K562 (cell line): ENCODE measurements around the gene AGPAT4. TPM values are rescaled to one million over a fixed set of nuclear protein-coding genes. Genes with fewer than 3 reads are reported as not detected.
A peak's percentile ranks its signal among the peaks of the same experiment; 100 is the strongest.

ENCODE experiments used
- CBFA2T3 ChIP-seq: fragments of 450-650 bp; IDR thresholded peaks from 2 replicates; pipeline ENCODE4 v1.6.1; 2017
- CTBP1 ChIP-seq: fragments of 450-650 bp; IDR thresholded peaks from 2 replicates; pipeline ENCODE4 v1.6.1; 2016; ENCODE audit warnings: borderline replicate concordance
- EZH2 ChIP-seq: IDR thresholded peaks from 2 replicates; pipeline ENCODE4 v1.6.1; 2012; ENCODE audit warnings: low read depth, mild to moderate bottlenecking, inconsistent platforms, low read length, borderline replicate concordance
- FOXM1 ChIP-seq, 2 experiments: fragments of 450-650 bp in 1 of 2; sonication (generic) in 1 of 2; formaldehyde crosslinking in 1 of 2; IDR thresholded peaks; 2 replicates each; pipeline versions ENCODE4 v1.6.1 to v1.9.0; 2017 to 2022; ENCODE audit warnings: low read depth in 2 of 2, mild to moderate bottlenecking in 2 of 2, missing genetic modification reagents in 1 of 2, moderate library complexity in 1 of 2
- GATA2 ChIP-seq: sonication (generic); formaldehyde crosslinking; IDR thresholded peaks from 2 replicates; pipeline ENCODE4 v1.4.0; 2020; ENCODE audit warnings: mild to moderate bottlenecking, missing genetic modification reagents
- GTF2A2 ChIP-seq: IDR thresholded peaks from 2 replicates; pipeline ENCODE4 v1.6.1; 2016; ENCODE audit warnings: mild to moderate bottlenecking, missing genetic modification characterization, missing compliant biosample characterization
- HDAC1 ChIP-seq, 2 experiments: fragments of 450-650 bp; IDR thresholded peaks; 2 replicates each; pipeline ENCODE4 v1.6.1; 2016 to 2017; ENCODE audit warnings: inconsistent platforms in 1 of 2, mild to moderate bottlenecking in 1 of 2, moderate library complexity in 1 of 2
- HEY1 ChIP-seq: fragments of 250-450 bp; sonication (Bioruptor Pico); IDR thresholded peaks from 2 replicates; pipeline ENCODE4 v1.5.0; 2020; ENCODE audit warnings: mild to moderate bottlenecking, moderate library complexity, borderline replicate concordance
- HNRNPK ChIP-seq: fragments of 200-400 bp; formaldehyde crosslinking; IDR thresholded peaks from one replicate; pipeline ENCODE4 v1.6.1; 2018; ENCODE audit warnings: mild to moderate bottlenecking, low read depth, low read length; ENCODE audit not compliant: poor library complexity, severe bottlenecking
- KLF16 ChIP-seq: IDR thresholded peaks from 2 replicates; pipeline ENCODE4 v1.6.1; 2016; ENCODE audit warnings: antibody characterized with exemption
- MAFG ChIP-seq: fragments of 450-650 bp; conservative IDR thresholded peaks from 2 replicates; pipeline ENCODE4 v1.6.1; 2016; ENCODE audit warnings: missing genetic modification characterization, missing compliant biosample characterization
- NCOA4 ChIP-seq: fragments of 450-650 bp; IDR thresholded peaks from 2 replicates; pipeline ENCODE4 v1.6.1; 2018; ENCODE audit warnings: mild to moderate bottlenecking; ENCODE audit not compliant: partially characterized antibody
- NFIC ChIP-seq: fragments of 450-650 bp; IDR thresholded peaks from 2 replicates; pipeline ENCODE4 v1.6.1; 2017; ENCODE audit warnings: mild to moderate bottlenecking, inconsistent platforms
- NR2C2 ChIP-seq, 2 experiments: fragments of 200-800 bp in 1 of 2; sonication (Bioruptor generic) in 1 of 2; sonication (generic) in 1 of 2; formaldehyde crosslinking in 1 of 2; IDR thresholded peaks; 2 replicates each; pipeline versions ENCODE4 v1.6.1 to v1.8.0; 2016 to 2022; ENCODE audit warnings: mild to moderate bottlenecking in 1 of 2, missing compliant biosample characterization in 1 of 2, missing genetic modification characterization in 1 of 2, missing genetic modification reagents in 1 of 2
- PPARD ChIP-seq: fragments of 250-450 bp; sonication (Bioruptor Pico); IDR thresholded peaks from 2 replicates; pipeline ENCODE4 v1.8.0; 2022; ENCODE audit warnings: inconsistent platforms, mild to moderate bottlenecking, moderate library complexity
- RCOR1 ChIP-seq, 2 experiments: IDR thresholded peaks; 2 replicates each; pipeline ENCODE4 v1.6.1; 2012; ENCODE audit warnings: low read depth in 2 of 2, low read length in 2 of 2, borderline replicate concordance in 1 of 2, improper control_type of control experiment in 1 of 2
- SMAD4 ChIP-seq: fragments of 250-450 bp; sonication (Bioruptor Pico); conservative IDR thresholded peaks from 2 replicates; pipeline ENCODE4 v1.8.0; 2021; ENCODE audit warnings: inconsistent platforms, mild to moderate bottlenecking, moderate library complexity
- SMARCC2 ChIP-seq: fragments of 450-650 bp; IDR thresholded peaks from 2 replicates; pipeline ENCODE4 v1.6.1; 2017; ENCODE audit warnings: antibody characterized with exemption, moderate library complexity, mild to moderate bottlenecking, low read depth
- TAL1 ChIP-seq: fragments of 450-650 bp; IDR thresholded peaks from 2 replicates; pipeline ENCODE4 v1.6.1; 2016; ENCODE audit warnings: mild to moderate bottlenecking
- TBL1XR1 ChIP-seq, 2 experiments: IDR thresholded peaks; 2 replicates each; pipeline ENCODE4 v1.6.1; 2012; ENCODE audit warnings: improper control_type of control experiment in 2 of 2, low read length in 2 of 2, mild to moderate bottlenecking in 1 of 2
- TEAD4 ChIP-seq, 2 experiments: sonication (generic) in 1 of 2; formaldehyde crosslinking in 1 of 2; IDR thresholded peaks; 2 replicates each; pipeline versions ENCODE4 v1.6.1 to v1.8.0; 2012 to 2022; ENCODE audit warnings: borderline replicate concordance in 1 of 2, inconsistent platforms in 1 of 2, low read length in 1 of 2, mild to moderate bottlenecking in 1 of 2, missing genetic modification reagents in 1 of 2
- TRIM24 ChIP-seq, 2 experiments: fragments of 450-650 bp; IDR thresholded peaks; 2 replicates each; pipeline ENCODE4 v1.6.1; 2016
- ZBTB26 ChIP-seq: fragments of 450-650 bp; formaldehyde crosslinking; IDR thresholded peaks from 2 replicates; pipeline ENCODE4 v1.4.0; 2022; ENCODE audit warnings: missing genetic modification characterization
- ZBTB7A ChIP-seq: IDR thresholded peaks from 2 replicates; pipeline ENCODE4 v1.6.1; 2011; ENCODE audit warnings: low read depth, mild to moderate bottlenecking, low read length, moderate library complexity, borderline replicate concordance; ENCODE audit not compliant: control insufficient read depth
- ZEB2 ChIP-seq: fragments of 450-650 bp; IDR thresholded peaks from 2 replicates; pipeline ENCODE4 v1.6.1; 2016
- ZNF143 ChIP-seq: sonication (generic); formaldehyde crosslinking; IDR thresholded peaks from 2 replicates; pipeline ENCODE4 v1.9.0; 2022; ENCODE audit warnings: mild to moderate bottlenecking, missing genetic modification reagents
- ZNF165 ChIP-seq: fragments of 250-450 bp; sonication (Bioruptor Pico); IDR thresholded peaks from 2 replicates; pipeline ENCODE4 v1.4.0; 2020; ENCODE audit warnings: borderline replicate concordance
- ZNF445 ChIP-seq: fragments of 250-450 bp; sonication (Bioruptor Pico); IDR thresholded peaks from 2 replicates; pipeline ENCODE4 v1.4.0; 2020; ENCODE audit warnings: low read depth, mild to moderate bottlenecking, moderate library complexity
- polyA plus RNA-seq, 8 experiments: library from polyadenylated mRNA; depleted of rRNA in 4 of 8; stranded (reverse) in 5 of 8; unstranded in 3 of 8; fragments of >200 nt; fragmentation: Nextera tagmentation in 2 of 8; fragmentation: Illumina TruSeq in 1 of 8; extraction: Ambion mirVana in 2 of 8; extraction: Trizol in 1 of 8; gene quantifications; 2 replicates each; pipeline versions ENCODE4 v1.2.1 to v1.2.3, GENCODE V29; 2011 to 2014; ENCODE audit warnings: inconsistent platforms in 1 of 8, missing spikeins in 1 of 8
- total RNA-seq, 7 experiments: library from RNA; depleted of rRNA in 6 of 7; stranded (reverse); fragments of >200 nt in 6 of 7; fragmentation: Illumina TruSeq in 2 of 7; extraction: Trizol in 2 of 7; gene quantifications; 2 replicates each; pipeline versions ENCODE4 v1.2.1 to v1.2.3, GENCODE V29; 2011 to 2021; ENCODE audit warnings: low replicate concordance in 1 of 7
- TF ChIP-seq, protein P1 (sequence below): sonication (generic); IDR thresholded peaks from 2 replicates; pipeline ENCODE4 v1.6.1; 2016

Gene AGPAT4
- total and polyA plus RNA-seq, 9 of the 15 experiments (the other 6 are each of a cell fraction or from before 2014, with no cell fraction given) = 2.2 to 15.0 (median 5.7) TPM

DNA sequence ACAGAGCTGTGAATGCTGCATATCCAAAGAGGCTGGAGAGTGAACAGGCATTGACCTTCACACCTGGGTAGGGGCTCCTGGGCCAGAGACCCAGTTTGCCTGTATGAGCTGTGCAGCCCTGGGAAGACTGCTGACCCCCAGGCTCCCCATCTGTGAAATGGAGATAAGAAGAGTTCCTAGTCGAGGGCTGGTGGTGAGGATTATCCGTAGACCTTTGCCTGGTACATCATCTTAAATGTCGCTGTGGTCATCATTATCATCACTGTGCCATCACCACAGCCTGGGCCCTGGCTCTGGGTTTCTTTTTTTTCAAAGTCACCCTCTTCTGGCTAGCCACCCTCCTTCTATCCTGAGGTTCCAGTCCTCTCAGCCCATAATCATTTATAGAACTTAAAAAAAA lies 12.0 kb downstream of the AGPAT4 start (continued):
- TF ChIP-seq TBL1XR1 (IDR thresholded peaks at IDR 0.05; ENCODE audit: low read length in 2 of 2) (0 out of 4 replicates have a peak, but pooled peaks of 1 of the 2 experiments have one; percentile 29), ZNF445 (CRISPR knock-in tag) (no peak), RCOR1 (IDR thresholded peaks at IDR 0.05; ENCODE audit: borderline replicate concordance in 1 of 2, low read depth in 2 of 2, low read length in 2 of 2) (peak in 1 of 2 experiments; percentile 41; a peak in 1 of 4 replicates), ZNF165 (CRISPR knock-in tag) (no peak), ZEB2 (no peak), CBFA2T3 (peak; percentile 90), NR2C2 (CRISPR knock-in tag; IDR thresholded peaks at IDR 0.05) (no peak), NR2C2 (tag; IDR thresholded peaks at IDR 0.05) (no peak), TAL1 (peak; percentile 79), KLF16 (0 out of 2 replicates have a peak, but pooled peaks have one; percentile 6), SMAD4 (no peak; the same call in 1 of the 2 replicates), HEY1 (CRISPR knock-in tag) (no peak), HNRNPK (no peak), HDAC1 (IDR thresholded peaks at IDR 0.05) (no peak), TEAD4 (IDR thresholded peaks at IDR 0.05; ENCODE audit: low read length) (peak; percentile 76), TEAD4 (CRISPR knock-in tag; IDR thresholded peaks at IDR 0.05; ENCODE audit: borderline replicate concordance) (no peak), TRIM24 (IDR thresholded peaks at IDR 0.05) (peak in 1 of 2 experiments; percentile 25; a peak in 1 of 4 replicates), SMARCC2 (0 out of 2 replicates have a peak, but pooled peaks have one; percentile 35), CTBP1 (peak; percentile 44; the same call in 1 of the 2 replicates), FOXM1 (IDR thresholded peaks at IDR 0.05; ENCODE audit: low read depth) (peak; percentile 52), FOXM1 (CRISPR knock-in tag; IDR thresholded peaks at IDR 0.05; ENCODE audit: low read depth) (no peak), MAFG (tag) (0 out of 2 replicates have a peak, but pooled peaks have one; percentile 9), GATA2 (CRISPR knock-in tag) (peak; percentile 33; the same call in 1 of the 2 replicates), ZBTB26 (CRISPR knock-in tag) (no peak), ZNF143 (CRISPR knock-in tag) (no peak), PPARD (no peak), NCOA4 (no peak), EZH2 (no peak), ZBTB7A (peak; percentile 92), GTF2A2 (no peak), NFIC (peak; percentile 41; the same call in 1 of the 2 replicates)
- TF ChIP-seq, protein P1, sequence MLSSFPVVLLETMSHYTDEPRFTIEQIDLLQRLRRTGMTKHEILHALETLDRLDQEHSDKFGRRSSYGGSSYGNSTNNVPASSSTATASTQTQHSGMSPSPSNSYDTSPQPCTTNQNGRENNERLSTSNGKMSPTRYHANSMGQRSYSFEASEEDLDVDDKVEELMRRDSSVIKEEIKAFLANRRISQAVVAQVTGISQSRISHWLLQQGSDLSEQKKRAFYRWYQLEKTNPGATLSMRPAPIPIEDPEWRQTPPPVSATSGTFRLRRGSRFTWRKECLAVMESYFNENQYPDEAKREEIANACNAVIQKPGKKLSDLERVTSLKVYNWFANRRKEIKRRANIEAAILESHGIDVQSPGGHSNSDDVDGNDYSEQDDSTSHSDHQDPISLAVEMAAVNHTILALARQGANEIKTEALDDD = peak; percentile 43; the same call in 1 of the 2 replicates
